ENCODE data around the gene FAF1.
"Not testable (repeated sequence)": the region's sequence is repeated elsewhere in the genome, so short reads cannot be mapped to it uniquely, and the experiment has no call there.

Gene FAF1

DNA sequence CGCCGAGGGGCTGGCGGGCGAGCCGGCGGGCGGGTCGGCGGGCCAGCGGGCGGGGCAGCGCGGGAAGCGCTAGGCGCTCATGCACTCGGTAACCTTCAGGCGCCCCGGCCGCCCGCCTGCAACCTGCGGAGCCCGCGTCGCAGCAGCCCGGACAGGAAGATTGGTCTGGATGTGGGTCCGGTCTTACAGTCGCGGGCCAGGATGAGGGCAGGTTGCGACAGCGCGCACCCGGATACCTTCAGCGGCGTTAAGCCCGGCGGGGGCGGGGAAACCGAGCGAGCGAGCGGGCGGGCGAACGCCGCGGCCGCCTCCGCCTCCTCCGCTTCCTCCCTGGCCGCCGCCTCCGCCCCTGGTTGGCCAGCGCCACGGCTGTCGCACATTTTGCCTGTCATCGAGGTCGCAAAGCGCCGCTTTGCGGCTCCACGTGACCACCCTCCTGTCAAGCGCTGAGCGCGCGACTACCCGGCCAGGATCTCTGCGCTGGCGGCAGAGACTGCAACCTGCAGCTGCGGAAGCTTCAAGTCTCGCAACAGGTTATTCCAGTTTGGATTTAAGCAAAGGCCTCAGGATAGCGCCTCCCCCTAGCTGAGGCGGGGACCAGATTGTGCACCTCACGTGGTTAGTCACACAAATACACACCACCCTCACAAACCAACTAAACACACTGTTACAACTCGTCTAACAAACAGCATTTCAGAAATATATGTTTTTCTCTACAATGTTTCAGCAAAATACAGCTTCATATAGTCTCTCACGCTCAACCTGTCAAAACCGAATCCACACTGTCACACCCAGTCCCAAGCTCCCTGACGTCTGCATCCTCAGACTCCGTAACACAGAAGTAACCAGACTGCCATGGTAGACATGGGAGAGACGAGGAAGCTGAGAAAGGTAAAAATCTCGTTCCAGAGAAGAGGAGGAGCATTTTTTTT, at the start of gene FAF1:
Gene FAF1 (minus strand): TSS at position 355 of the 932 bp plus-strand sequence. CDS start 456 bp downstream, outside the sequence.
- peak; percentile 92 for DNase-seq (ENCODE audit: low read depth)

DNA sequence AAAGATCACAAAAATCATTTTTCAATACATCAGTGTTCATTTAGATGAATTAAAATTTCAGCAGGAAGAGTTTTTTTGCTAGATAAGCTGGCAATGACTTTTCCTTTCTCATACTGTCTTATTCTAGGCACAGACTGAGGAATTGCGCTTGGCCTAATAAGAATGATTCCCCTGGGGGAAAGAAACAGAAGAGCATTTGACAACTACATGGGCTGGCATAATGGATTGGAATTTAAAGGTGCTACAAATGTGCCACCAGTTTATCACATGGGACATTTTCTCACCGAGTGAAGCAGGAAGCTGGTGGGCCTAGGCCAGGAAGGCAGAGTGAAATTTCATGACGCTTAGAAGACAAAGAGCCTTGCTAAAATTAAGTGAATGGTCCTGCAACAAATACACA, 49.3 kb upstream of the FAF1 start:
- no peak for DNase-seq (ENCODE audit: low read depth)

- not testable (repeated sequence) for DNase-seq (ENCODE audit: low read depth)
These were observed 45.5 kb upstream of the FAF1 start for GRCh38 chr1:51005549-51005948.

GRCh38 chr1:51002516-51002915, 42.4 kb upstream of the FAF1 start:
- DNase-seq (ENCODE audit: low read depth): no peak

DNA sequence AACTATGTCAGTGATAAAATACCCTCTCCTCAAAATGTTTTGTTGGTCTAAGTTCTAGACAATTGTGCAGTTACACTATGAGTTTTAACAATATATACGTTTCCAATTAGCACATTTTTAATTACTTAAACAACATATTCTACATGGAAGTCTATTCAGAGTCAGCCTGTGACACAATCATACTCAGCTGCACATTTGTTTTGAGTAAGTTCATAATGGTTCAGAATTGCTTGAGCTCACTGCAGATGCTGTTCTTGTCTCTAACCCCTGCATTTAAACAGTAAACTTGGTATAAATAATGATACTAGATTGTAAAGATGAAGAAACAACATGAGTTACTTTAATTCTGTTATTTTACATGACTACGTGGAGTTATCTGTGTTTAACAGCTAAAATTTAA, 40.6 kb upstream of the FAF1 start:
- DNase-seq (ENCODE audit: low read depth): no peak

DNA sequence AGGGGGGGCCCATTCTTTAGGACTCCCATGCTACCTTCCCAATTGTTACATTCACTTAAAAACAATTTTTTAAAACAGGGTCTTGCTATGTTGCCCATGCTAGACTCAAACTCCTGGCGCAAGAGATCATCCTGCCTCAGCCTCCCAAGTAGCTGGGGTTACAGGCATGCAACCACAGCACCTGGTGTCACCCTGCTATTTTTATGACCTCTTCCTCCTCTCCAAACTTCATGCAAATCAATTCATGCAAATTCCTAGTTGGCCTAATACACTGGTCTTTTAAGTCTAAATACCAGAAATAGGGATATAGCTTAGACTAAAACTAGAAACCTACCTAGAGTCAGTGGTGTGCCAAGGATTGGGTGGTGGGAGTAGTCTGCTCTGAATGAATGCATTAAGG, 40.1 kb upstream of the FAF1 start:
- no peak for DNase-seq (ENCODE audit: low read depth)

- not testable (repeated sequence) for DNase-seq (ENCODE audit: low read depth)
These were observed 39.3 kb upstream of the FAF1 start for GRCh38 chr1:50999375-50999774.

DNA sequence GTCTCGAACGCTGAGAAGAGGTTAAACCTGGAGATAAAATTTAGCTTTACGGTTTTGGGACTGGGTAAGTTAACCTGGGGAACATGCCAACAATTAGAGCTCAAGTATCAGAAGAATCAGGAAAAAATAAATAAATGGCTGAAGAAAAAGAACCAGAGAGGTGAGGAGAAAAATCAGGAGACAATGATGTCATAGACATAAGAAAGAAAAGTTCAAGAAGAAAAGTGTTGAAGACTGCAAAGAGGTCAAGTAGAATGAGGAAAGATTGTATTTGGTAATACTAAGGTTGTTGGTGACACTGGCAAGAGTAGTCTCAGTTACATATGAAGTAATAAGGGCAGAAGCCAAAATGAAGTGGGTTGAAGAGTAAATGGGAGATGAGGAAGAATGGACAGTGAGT, 36.0 kb upstream of the FAF1 start:
- no peak for DNase-seq (ENCODE audit: low read depth)

- no peak for DNase-seq (ENCODE audit: low read depth)
These were observed 35.6 kb upstream of the FAF1 start for GRCh38 chr1:50995651-50996050.

- DNase-seq (ENCODE audit: low read depth): no peak
These were observed 34.9 kb upstream of the FAF1 start for GRCh38 chr1:50994997-50995396.

DNA sequence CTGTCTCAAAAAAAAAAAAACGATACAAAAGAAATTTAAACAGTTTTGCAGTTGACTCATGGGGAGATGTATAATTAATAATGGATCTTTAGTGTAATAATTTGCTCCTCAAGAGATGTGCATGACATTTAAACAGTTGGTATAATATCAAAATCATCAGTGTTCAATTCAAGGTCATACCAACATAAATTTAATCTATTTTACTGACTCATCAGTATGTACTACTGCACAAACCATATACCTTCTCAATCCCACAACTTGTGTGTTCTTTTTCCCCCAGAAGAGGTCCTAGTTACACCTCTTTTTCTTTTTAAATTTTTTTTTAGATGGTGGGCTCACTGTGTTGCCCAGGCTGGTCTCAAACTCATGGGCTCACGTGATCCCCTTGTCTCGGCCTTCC, 33.6 kb upstream of the FAF1 start:
- no peak for DNase-seq (ENCODE audit: low read depth)

- DNase-seq (ENCODE audit: low read depth): no peak
These were observed 32.7 kb upstream of the FAF1 start for GRCh38 chr1:50992532-50993318.

DNA sequence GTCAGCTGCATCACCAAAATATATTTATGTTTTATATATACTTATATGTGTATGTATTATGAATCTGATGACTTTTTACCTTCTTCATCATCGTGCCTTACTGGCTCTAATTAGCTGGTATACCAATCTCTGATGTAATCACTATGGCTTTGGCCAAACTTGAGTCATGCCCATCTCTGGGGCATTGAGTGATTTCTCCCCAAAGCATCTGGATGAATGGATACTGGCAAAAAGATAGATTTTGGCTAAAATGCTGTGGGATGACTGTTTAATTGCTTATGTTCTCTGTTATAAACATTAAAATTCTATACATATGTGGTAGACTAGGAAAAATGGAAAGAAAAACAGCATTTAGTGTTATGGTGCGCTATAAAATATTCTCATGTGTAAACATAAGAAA, 29.6 kb upstream of the FAF1 start:
- DNase-seq (ENCODE audit: low read depth): no peak

DNA sequence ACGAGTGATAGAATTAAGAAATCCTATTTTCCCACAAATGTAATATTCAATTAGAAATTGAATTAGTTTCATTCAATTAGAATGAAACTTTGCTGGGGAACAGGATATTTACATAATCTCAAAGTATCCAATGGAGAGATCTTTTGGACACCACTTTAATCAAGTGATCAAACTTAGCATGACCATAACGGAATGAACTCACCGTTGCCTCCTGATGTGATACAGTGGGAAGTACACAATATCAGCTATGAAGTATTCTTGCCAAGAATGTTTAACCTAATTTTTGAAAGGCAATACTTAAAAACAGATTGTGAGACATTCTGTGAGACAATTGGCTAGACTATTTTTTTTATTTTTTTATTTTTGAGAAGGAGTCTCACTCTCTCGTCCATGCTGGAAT, 26.6 kb upstream of the FAF1 start:
- no peak for DNase-seq (ENCODE audit: low read depth)

- DNase-seq (ENCODE audit: low read depth): no peak
These were observed 25.0 kb upstream of the FAF1 start for GRCh38 chr1:50985094-50985493.

DNA sequence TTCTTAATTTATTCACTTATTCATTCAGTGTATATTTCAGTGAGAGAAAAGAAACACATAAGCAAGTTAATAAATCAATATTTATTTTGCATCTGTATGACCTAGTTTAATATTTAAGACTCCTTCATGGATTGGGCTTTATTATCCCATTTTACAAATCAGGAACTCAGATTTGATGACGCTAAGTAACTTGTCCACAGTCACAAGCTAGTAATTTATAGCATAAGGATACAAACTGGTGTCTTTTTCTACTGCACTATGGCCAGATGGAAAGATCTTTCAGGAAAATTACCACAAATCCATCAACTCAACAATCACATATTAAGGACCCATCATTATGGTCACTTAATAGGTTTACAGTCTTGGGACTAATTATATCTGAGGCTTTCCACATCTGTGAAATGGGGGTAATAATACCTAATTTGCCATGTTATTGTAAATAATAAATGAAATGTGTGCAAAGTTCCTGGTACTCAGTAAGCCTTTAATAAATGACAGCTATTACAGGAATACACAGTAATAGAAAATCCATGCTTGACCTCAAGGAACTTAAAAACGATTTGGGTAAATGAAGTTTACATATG, 23.2 kb upstream of the FAF1 start:
- DNase-seq (ENCODE audit: low read depth): no peak

DNA sequence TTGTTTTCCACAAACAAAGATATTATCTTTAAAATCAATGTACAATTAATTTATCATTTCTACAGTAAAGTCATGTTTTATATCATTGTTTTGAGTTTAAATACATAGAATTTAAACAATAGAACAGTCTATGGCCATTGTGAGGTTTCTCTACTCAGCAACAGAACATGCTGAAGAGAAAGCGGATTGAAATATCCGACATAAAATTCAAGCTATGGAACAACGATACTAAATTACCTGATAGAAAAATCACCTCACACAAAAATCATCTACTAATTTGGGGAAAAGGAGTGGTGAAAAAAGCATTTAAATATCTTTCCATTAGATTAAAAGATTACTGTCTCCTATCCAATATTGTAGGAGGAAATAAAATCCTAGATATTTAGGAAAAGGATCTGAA, 22.5 kb upstream of the FAF1 start:
- no peak for DNase-seq (ENCODE audit: low read depth)

DNA sequence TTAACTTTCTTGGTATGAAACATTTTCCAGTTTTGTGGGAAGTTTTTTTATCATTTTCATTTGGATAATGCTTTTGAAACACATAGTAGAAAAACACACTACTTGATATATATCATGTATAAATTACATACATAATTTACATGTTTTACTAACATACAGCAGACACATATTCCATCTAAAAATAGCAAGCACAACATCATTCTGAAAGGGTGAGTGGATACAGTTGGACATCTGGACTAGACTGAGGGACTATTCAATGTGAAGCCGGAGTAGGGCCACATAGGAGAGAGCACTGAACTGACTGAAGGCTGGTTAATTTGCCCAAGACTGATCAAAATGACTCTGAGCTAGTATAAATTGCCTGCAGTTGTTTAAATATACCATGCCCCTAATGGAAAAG, 21.7 kb upstream of the FAF1 start:
- no peak for DNase-seq (ENCODE audit: low read depth)

- no peak for DNase-seq (ENCODE audit: low read depth)
These were observed 20.4 kb upstream of the FAF1 start for GRCh38 chr1:50980505-50980904.

GRCh38 chr1:50979937-50980336, 19.9 kb upstream of the FAF1 start:
- DNase-seq (ENCODE audit: low read depth): no peak

- no peak for DNase-seq (ENCODE audit: low read depth)
These were observed 19.1 kb upstream of the FAF1 start for GRCh38 chr1:50978852-50979781.

All from HS-27A (cell line).